Esophagus squamous epithelium (tissue), 5 donors: ENCODE results near the gene IL18BP. TPM values are rescaled to one million over a fixed set of nuclear protein-coding genes. Genes with fewer than 3 reads are reported as not detected.

Experiments
- DNase-seq: peaks from one replicate; lab custom pipeline; 2025; lab: John Stamatoyannopoulos, UW
- H3K27ac ChIP-seq, 4 donors: fragments of 200-600 bp; sonication (generic); one replicate each; pipeline ENCODE4 v1.5.1; 2016 to 2019; ENCODE audit warnings: mild to moderate bottlenecking in 1 of 4
- H3K27me3 ChIP-seq, 4 donors: fragments of 200-600 bp; sonication (generic); 1 replicate in 3 of 4; 2 replicates in 1 of 4; pipeline versions ENCODE4 v1.5.1 to v1.6.0; 2017 to 2021; ENCODE audit warnings: antibody characterized with exemption in 1 of 4
- H3K36me3 ChIP-seq, 3 donors: fragments of 200-600 bp; sonication (generic); one replicate each; pipeline ENCODE4 v1.5.1; 2016 to 2019
- H3K4me1 ChIP-seq, 3 donors: fragments of 200-600 bp; sonication (generic); one replicate each; pipeline ENCODE4 v1.5.1; 2017 to 2019
- H3K4me3 ChIP-seq, 4 donors: fragments of 200-600 bp; sonication (generic); 1 replicate in 3 of 4; 2 replicates in 1 of 4; pipeline ENCODE4 v1.5.1; 2016 to 2019; ENCODE audit warnings: mild to moderate bottlenecking in 2 of 4, moderate library complexity in 1 of 4
- H3K9me3 ChIP-seq, 3 donors: fragments of 200-600 bp; sonication (generic); one replicate each; pipeline ENCODE4 v1.5.1; 2016 to 2019
- POLR2A ChIP-seq, 4 donors: fragments of 450-650 bp; IDR thresholded peaks; one replicate each; pipeline ENCODE4 v1.6.1; 2017; ENCODE audit warnings: antibody characterized with exemption in 4 of 4, mild to moderate bottlenecking in 4 of 4, moderate library complexity in 3 of 4
- WGBS, 2 donors: methylation state at CpG; one replicate each; pipeline ENCODE4 v1.1.5; 2018; 5-methylcytosine and 5-hydroxymethylcytosine counted together
- intact Hi-C: fragments of 100-400 bp; cut with DNase I; formaldehyde crosslinking; loops from one replicate; pipeline ENCODE4 v1.15.0; 2022
- total RNA-seq, 4 donors: library from RNA; depleted of rRNA; stranded (reverse); fragments of >200 nt; gene quantifications; one replicate each; pipeline ENCODE4 v1.1.0, GENCODE V29; 2016
- TF ChIP-seq, protein P1 (sequence below), 6 experiments: fragments of 450-650 bp in 4 of 6; fragments of 200-600 bp in 2 of 6; sonication (generic) in 2 of 6; IDR thresholded peaks; one replicate each; pipeline ENCODE4 v1.5.1; 2016 to 2019; ENCODE audit warnings: antibody characterized with exemption in 6 of 6, mild to moderate bottlenecking in 4 of 6, moderate library complexity in 4 of 6
- donor health status: DM: yes; HTN: yes; CAD: no.

IL18BP gene
- total RNA-seq, 4 donors from 2014 or later, result 1.6 to 6.5 (median 4.8) TPM

DNA sequence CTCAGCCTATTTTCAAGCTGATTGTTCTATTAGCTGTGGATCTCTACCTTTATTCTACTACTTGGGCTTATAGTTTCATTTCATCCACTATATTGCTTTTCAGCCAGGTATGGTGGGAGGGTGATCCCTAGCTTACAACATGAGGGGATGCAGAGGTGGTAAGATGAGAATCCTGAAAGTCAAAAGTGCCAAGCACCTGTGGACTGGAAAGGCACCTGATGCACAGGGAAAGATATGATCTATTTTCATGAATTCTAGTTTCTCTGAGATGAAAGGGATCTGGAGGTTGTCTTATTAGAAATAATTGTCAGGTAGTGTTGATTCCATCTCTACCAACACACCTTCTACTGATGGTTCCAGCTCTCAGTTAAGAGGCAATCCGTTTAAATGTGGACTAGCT lies 21.6 kb upstream of the IL18BP start:
- Histone ChIP-seq H3K36me3 (peaks cover 0 to 46% (median 0%) of the 10 kb centered on the region in 3 donors), H3K27ac (no peak overlapping the region), H3K4me1 (peaks cover 0 to 4% (median 0%) of the 10 kb centered on the region in 3 donors), H3K4me3 (no peak overlapping the region), H3K9me3 (no peaks in the 10 kb centered on the region), H3K27me3 (no peaks in the 10 kb centered on the region)
- WGBS, 2 donors, result 53 to 73% methylated on average over 1 of the region's 1 CpG
- no peak for TF ChIP-seq POLR2A (IDR thresholded peaks at IDR 0.05)
- TF ChIP-seq, protein P1, sequence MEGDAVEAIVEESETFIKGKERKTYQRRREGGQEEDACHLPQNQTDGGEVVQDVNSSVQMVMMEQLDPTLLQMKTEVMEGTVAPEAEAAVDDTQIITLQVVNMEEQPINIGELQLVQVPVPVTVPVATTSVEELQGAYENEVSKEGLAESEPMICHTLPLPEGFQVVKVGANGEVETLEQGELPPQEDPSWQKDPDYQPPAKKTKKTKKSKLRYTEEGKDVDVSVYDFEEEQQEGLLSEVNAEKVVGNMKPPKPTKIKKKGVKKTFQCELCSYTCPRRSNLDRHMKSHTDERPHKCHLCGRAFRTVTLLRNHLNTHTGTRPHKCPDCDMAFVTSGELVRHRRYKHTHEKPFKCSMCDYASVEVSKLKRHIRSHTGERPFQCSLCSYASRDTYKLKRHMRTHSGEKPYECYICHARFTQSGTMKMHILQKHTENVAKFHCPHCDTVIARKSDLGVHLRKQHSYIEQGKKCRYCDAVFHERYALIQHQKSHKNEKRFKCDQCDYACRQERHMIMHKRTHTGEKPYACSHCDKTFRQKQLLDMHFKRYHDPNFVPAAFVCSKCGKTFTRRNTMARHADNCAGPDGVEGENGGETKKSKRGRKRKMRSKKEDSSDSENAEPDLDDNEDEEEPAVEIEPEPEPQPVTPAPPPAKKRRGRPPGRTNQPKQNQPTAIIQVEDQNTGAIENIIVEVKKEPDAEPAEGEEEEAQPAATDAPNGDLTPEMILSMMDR (IDR thresholded peaks at IDR 0.05), result no peak
- intact Hi-C loops, result loop anchor here (10.0 kb wide), 1 partner anchor 438 kb away; no protein-coding TSS in a partner anchor
- no peak for DNase-seq

- H3K27ac ChIP-seq, result no peak overlapping the region
- H3K4me1 ChIP-seq, result peaks cover 0 to 4% (median 0%) of the 10 kb centered on the region in 3 donors
- no peaks in the 10 kb centered on the region for H3K27me3 ChIP-seq
- intact Hi-C loops, result loop anchor here (10.0 kb wide), 1 partner anchor 437 kb away; no protein-coding TSS in a partner anchor
- DNase-seq, result no peak
- H3K4me3 ChIP-seq, result no peak overlapping the region
- no peaks in the 10 kb centered on the region for H3K9me3 ChIP-seq
- TF ChIP-seq, protein P1 (IDR thresholded peaks at IDR 0.05), result peak; percentile 56 to 79 (median 69)
- TF ChIP-seq POLR2A (IDR thresholded peaks at IDR 0.05), result no peak
- peaks cover 0 to 50% (median 0%) of the 10 kb centered on the region in 3 donors for H3K36me3 ChIP-seq
- 42 to 43% methylated on average over 7 of the region's 7 CpGs for WGBS, 2 donors
Measured at GRCh38 chr11:71977743-71978418, 20.8 kb upstream of the IL18BP start.

GRCh38 chr11:71979094-71979493 lies 19.6 kb upstream of the IL18BP start:
- intact Hi-C loops, result loop anchor here (10.0 kb wide), 1 partner anchor 436 kb away; no protein-coding TSS in a partner anchor
- Histone ChIP-seq H3K27ac (no peak overlapping the region), H3K36me3 (peaks cover 0 to 50% (median 0%) of the 10 kb centered on the region in 3 donors), H3K4me1 (peaks cover 0 to 4% (median 0%) of the 10 kb centered on the region in 3 donors), H3K4me3 (no peak overlapping the region), H3K9me3 (no peaks in the 10 kb centered on the region), H3K27me3 (no peaks in the 10 kb centered on the region)
- TF ChIP-seq POLR2A (IDR thresholded peaks at IDR 0.05), result no peak
- no peak for DNase-seq
- WGBS, 2 donors, result 93 to 95% methylated on average over 4 of the region's 4 CpGs

GRCh38 chr11:71979602-71980001 lies 19.1 kb upstream of the IL18BP start:
- H3K27ac ChIP-seq, result no peak overlapping the region
- no peaks in the 10 kb centered on the region for H3K9me3 ChIP-seq
- no peak for DNase-seq
- peaks cover 0 to 4% (median 0%) of the 10 kb centered on the region in 3 donors for H3K4me1 ChIP-seq
- no peaks in the 10 kb centered on the region for H3K27me3 ChIP-seq
- peaks cover 0 to 51% (median 0%) of the 10 kb centered on the region in 3 donors for H3K36me3 ChIP-seq
- H3K4me3 ChIP-seq, result no peak overlapping the region
- 80% methylated on average over 3 of the region's 3 CpGs for WGBS, 2 donors
- intact Hi-C loops, result loop anchor here (10.0 kb wide), 1 partner anchor 435 kb away; no protein-coding TSS in a partner anchor
- TF ChIP-seq POLR2A (IDR thresholded peaks at IDR 0.05), result no peak
- TF ChIP-seq, protein P1 (IDR thresholded peaks at IDR 0.05), result no peak

DNA sequence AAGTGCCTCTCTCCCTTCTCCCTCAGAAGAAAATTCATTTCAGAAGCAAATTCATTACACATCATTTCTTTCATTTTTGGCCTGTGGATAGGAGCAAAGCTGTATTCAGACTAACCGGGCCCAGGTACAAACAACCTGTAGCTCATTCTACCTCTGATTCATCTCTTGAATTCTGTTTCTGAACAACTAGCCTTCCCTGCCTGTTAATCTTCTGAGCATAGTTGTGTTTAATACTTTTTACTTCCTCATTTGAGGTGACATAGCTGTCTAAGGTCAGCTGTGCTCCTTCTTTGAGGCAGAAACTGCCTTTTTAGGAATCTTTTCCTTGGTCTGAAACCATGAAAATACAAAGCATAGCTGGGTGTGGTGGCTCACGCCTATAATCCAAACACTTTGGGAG lies 12.6 kb upstream of the IL18BP start:
- Histone ChIP-seq H3K27ac (no peak overlapping the region), H3K36me3 (peaks cover 0 to 37% (median 8%) of the 10 kb centered on the region in 3 donors), H3K27me3 (no peaks in the 10 kb centered on the region), H3K4me3 (no peak overlapping the region), H3K9me3 (no peaks in the 10 kb centered on the region), H3K4me1 (peaks cover 0 to 12% (median 0%) of the 10 kb centered on the region in 3 donors)
- TF ChIP-seq POLR2A (IDR thresholded peaks at IDR 0.05), result no peak
- TF ChIP-seq, protein P1 (IDR thresholded peaks at IDR 0.05), result no peak
- intact Hi-C loops, result no loop called here
- WGBS, 2 donors, result 84 to 85% methylated on average over 1 of the region's 2 CpGs
- DNase-seq, result no peak
